PC-9 (cell line): Measurements from ENCODE around the gene ZNF423. TPM values are rescaled to one million over a fixed set of nuclear protein-coding genes. Genes with fewer than 3 reads are reported as not detected.

Source experiments
- BruUV-seq: library from RNA; stranded (reverse); fragments of 400-500 nt; replicated peaks from 2 replicates; lab custom pipeline; 2021; lab: Mats Ljungman, UMichigan
- CTCF ChIA-PET: fragments of 300-600 bp; sonication (Branson Sonifier 250); formaldehyde crosslinking; loops from one replicate; lab custom pipeline; 2022; ENCODE audit warnings: antibody characterized with exemption; lab: Charles Lee
- POLR2A ChIA-PET: fragments of 300-600 bp; sonication (Branson Sonifier 250); formaldehyde crosslinking; loops from one replicate; lab custom pipeline; 2022; ENCODE audit warnings: antibody characterized with exemption; ENCODE audit not compliant: unreplicated experiment; lab: Charles Lee
- DNase-seq, 2 experiments: peaks; one replicate each; pipeline versions ENCODE4 v3.0.0 to v3.0.0-alpha.2; 2015 to 2022; ENCODE audit warnings: mixed read lengths in 1 of 2
- H2AFZ ChIP-seq: fragments of 200-600 bp; sonication (generic); 2 replicates; pipeline ENCODE4 v1.8.1; 2017; ENCODE audit warnings: antibody characterized with exemption
- H3F3A ChIP-seq: fragments of 200-600 bp; sonication (generic); 2 replicates; pipeline ENCODE4 v1.8.1; 2017; ENCODE audit warnings: antibody characterized with exemption, mild to moderate bottlenecking, low read depth; ENCODE audit not compliant: insufficient read depth
- H3K27ac ChIP-seq: fragments of 200-600 bp; sonication (generic); 2 replicates; pipeline ENCODE4 v1.6.1; 2016; ENCODE audit warnings: mixed run types
- H3K27me3 ChIP-seq: fragments of 200-600 bp; sonication (generic); 2 replicates; pipeline ENCODE4 v1.6.1; 2016; ENCODE audit warnings: low read depth, mixed run types; ENCODE audit not compliant: insufficient read depth
- H3K36me3 ChIP-seq: fragments of 200-600 bp; sonication (generic); 2 replicates; pipeline ENCODE4 v1.6.1; 2016; ENCODE audit warnings: low read depth, mixed run types
- H3K4me1 ChIP-seq: fragments of 200-600 bp; sonication (generic); replicated peaks from 2 replicates; pipeline ENCODE4 v1.6.1; 2016; ENCODE audit warnings: mixed run types; ENCODE audit not compliant: insufficient read depth
- H3K4me2 ChIP-seq: fragments of 200-600 bp; sonication (generic); 2 replicates; pipeline ENCODE4 v1.6.1; 2017; ENCODE audit warnings: mixed run types
- H3K4me3 ChIP-seq: fragments of 200-600 bp; sonication (generic); 2 replicates; pipeline ENCODE4 v1.6.1; 2016; ENCODE audit warnings: mixed run types
- H3K79me2 ChIP-seq: fragments of 200-600 bp; sonication (generic); 2 replicates; pipeline ENCODE4 v1.6.1; 2017; ENCODE audit warnings: low read depth, mixed run types
- H3K9me2 ChIP-seq: fragments of 200-600 bp; sonication (generic); 2 replicates; pipeline ENCODE4 v1.8.1; 2017; ENCODE audit warnings: mild to moderate bottlenecking; ENCODE audit not compliant: insufficient read depth
- H3K9me3 ChIP-seq: fragments of 200-600 bp; sonication (generic); 2 replicates; pipeline ENCODE4 v1.8.1; 2016; ENCODE audit warnings: low read depth; ENCODE audit not compliant: insufficient read depth
- H4K20me1 ChIP-seq: fragments of 200-600 bp; sonication (generic); 2 replicates; pipeline ENCODE4 v1.8.1; 2017; ENCODE audit not compliant: insufficient read depth
- EZH2 ChIP-seq: fragments of 200-600 bp; sonication (generic); IDR thresholded peaks from 2 replicates; pipeline ENCODE4 v1.8.0; 2017; ENCODE audit warnings: antibody characterized with exemption, low read depth
- intact Hi-C: fragments of 100-400 bp; cut with micrococcal nuclease; formaldehyde crosslinking; loops from one replicate; pipeline ENCODE4 v1.10.0; 2022; ENCODE audit not compliant: unreplicated experiment
- total RNA-seq: library from RNA; stranded (reverse); gene quantifications from 2 replicates; pipeline ENCODE4 v1.2.3, GENCODE V29; 2021
- TF ChIP-seq, protein P1 (sequence below): fragments of 200-600 bp; sonication (generic); conservative IDR thresholded peaks from 2 replicates; pipeline ENCODE4 v1.6.1; 2017; ENCODE audit warnings: mixed run types, antibody characterized with exemption, mild to moderate bottlenecking, moderate library complexity

ZNF423 gene
- total RNA-seq, 1 experiment from 2014 or later = not detected

DNA sequence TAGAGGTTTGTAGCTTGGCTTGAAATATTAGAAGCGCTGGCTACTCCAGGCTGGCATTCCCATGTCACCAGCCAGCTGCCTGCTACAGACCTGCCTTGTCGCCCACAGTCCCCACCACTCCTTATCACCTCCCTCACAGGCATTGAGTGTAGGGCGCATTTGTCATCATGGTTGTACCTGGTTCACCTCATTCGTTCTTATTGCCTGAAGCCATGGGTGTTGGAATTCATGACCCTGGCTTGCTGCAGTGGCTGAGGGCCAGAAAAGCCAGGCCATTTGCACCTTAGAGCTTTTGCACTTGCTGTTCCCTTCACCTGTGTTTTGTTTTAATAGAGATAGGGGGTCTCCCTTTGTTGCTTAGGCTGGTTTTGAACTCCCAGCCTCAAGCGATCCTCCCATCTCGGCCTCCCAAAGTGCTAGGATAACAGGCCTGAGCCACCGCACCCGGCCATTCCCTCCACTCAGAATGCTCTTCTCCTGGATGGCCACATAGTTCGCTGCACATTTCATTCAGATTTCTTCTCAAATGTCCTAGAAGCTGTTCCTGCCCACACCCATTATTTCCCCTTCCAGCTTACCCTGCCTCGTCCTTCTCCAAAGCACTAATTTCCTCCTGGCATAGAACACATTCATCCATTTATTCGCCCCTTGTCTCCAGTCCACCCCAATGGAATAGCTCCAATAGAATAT is 384.7 kb downstream of the ZNF423 start:
- H3K9me2 ChIP-seq = no peaks in the 10 kb centered on the region
- no TSS peak for BruUV-seq
- ChIA-PET CTCF (no interaction called here), POLR2A (no interaction called here)
- H2AFZ ChIP-seq = no peak overlapping the region
- H3K4me1 ChIP-seq = no peaks in the 10 kb centered on the region
- TF ChIP-seq EZH2 = no peak
- TF ChIP-seq, protein P1, sequence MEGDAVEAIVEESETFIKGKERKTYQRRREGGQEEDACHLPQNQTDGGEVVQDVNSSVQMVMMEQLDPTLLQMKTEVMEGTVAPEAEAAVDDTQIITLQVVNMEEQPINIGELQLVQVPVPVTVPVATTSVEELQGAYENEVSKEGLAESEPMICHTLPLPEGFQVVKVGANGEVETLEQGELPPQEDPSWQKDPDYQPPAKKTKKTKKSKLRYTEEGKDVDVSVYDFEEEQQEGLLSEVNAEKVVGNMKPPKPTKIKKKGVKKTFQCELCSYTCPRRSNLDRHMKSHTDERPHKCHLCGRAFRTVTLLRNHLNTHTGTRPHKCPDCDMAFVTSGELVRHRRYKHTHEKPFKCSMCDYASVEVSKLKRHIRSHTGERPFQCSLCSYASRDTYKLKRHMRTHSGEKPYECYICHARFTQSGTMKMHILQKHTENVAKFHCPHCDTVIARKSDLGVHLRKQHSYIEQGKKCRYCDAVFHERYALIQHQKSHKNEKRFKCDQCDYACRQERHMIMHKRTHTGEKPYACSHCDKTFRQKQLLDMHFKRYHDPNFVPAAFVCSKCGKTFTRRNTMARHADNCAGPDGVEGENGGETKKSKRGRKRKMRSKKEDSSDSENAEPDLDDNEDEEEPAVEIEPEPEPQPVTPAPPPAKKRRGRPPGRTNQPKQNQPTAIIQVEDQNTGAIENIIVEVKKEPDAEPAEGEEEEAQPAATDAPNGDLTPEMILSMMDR = no peak
- no peak overlapping the region for H3K4me2 ChIP-seq
- peaks cover 36% of the 10 kb centered on the region for H3K27me3 ChIP-seq
- no peaks in the 10 kb centered on the region for H3K9me3 ChIP-seq
- no peak for DNase-seq
- H3K79me2 ChIP-seq = no peaks in the 10 kb centered on the region
- H3K36me3 ChIP-seq = no peaks in the 10 kb centered on the region
- H4K20me1 ChIP-seq = no peaks in the 10 kb centered on the region
- intact Hi-C loops = no loop called here
- no peak overlapping the region for H3K4me3 ChIP-seq
- no peak overlapping the region for H3K27ac ChIP-seq
- no peaks in the 10 kb centered on the region for H3F3A ChIP-seq

DNA sequence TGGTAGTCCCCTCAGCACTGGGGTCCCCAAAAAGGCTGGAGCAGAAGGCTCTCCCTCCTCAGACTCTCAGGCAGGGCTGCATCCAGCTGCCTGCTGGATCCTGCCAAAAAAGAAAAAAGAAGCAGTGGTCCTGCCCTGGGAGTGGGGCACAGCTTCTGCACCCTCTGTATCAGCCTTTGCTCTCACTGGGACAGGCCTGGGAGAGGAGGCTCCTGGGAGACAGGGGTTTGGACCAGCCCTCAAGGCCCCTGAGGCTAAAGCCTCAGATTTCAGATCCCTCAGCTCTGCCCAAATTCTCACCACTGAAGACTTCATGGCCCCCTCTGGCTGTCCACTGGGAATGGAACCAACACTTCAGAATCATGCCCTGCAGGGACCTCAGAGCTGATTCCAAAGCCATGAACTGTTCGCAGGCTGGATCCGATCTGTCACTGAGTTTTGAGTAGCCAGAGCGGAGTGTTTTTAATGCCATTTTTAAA is 385.4 kb downstream of the ZNF423 start:
- TF ChIP-seq, protein P1 = no peak
- no peak for TF ChIP-seq EZH2
- POLR2A ChIA-PET = no interaction called here
- H2AFZ ChIP-seq = no peak overlapping the region
- H3K79me2 ChIP-seq = no peaks in the 10 kb centered on the region
- no TSS peak for BruUV-seq
- H3F3A ChIP-seq = no peaks in the 10 kb centered on the region
- no peak overlapping the region for H3K4me2 ChIP-seq
- no peaks in the 10 kb centered on the region for H3K36me3 ChIP-seq
- no peaks in the 10 kb centered on the region for H3K4me1 ChIP-seq
- peaks cover 42% of the 10 kb centered on the region for H3K27me3 ChIP-seq
- no peak for DNase-seq
- H3K9me2 ChIP-seq = no peaks in the 10 kb centered on the region
- no peak overlapping the region for H3K27ac ChIP-seq
- no peak overlapping the region for H3K4me3 ChIP-seq
- intact Hi-C loops = no loop called here
- CTCF ChIA-PET = no interaction called here
- H4K20me1 ChIP-seq = no peaks in the 10 kb centered on the region
- no peaks in the 10 kb centered on the region for H3K9me3 ChIP-seq

DNA sequence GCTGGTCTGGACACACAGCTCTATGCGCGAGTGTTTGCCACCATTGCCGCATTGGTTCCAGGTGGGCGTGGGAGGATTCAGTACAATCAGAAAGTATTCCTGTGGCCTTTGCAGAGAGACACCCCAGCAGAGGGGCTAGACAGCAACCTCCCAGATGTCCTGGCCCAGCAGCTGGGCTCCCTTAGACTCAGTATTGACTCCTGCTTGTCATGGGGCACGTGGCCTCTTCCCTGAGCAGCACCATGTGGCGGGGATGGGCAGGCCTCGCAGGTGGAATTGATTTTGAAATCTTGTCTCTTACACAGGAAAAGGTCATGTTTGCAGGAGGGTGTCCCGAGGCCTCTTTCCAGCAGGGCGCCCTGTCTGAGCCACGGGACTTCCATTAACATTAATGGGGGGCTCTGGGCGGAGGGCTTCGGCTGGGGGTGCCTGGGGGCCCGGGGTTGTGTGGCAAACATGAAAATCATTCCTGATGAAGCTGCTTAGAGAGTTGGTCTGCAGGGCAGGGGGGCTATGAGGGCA is 385.9 kb downstream of the ZNF423 start:
- H3K4me1 ChIP-seq = no peaks in the 10 kb centered on the region
- H3K27ac ChIP-seq = no peak overlapping the region
- H3K27me3 ChIP-seq = peaks cover 46% of the 10 kb centered on the region
- H4K20me1 ChIP-seq = no peaks in the 10 kb centered on the region
- CTCF ChIA-PET = no interaction called here
- DNase-seq = no peak
- H2AFZ ChIP-seq = no peak overlapping the region
- no peaks in the 10 kb centered on the region for H3K9me3 ChIP-seq
- BruUV-seq = no TSS peak
- no peak overlapping the region for H3K4me3 ChIP-seq
- POLR2A ChIA-PET = no interaction called here
- H3F3A ChIP-seq = no peaks in the 10 kb centered on the region
- H3K36me3 ChIP-seq = no peaks in the 10 kb centered on the region
- intact Hi-C loops = no loop called here
- no peaks in the 10 kb centered on the region for H3K79me2 ChIP-seq
- H3K9me2 ChIP-seq = no peaks in the 10 kb centered on the region
- no peak overlapping the region for H3K4me2 ChIP-seq
- no peak for TF ChIP-seq EZH2
